Measurements from ENCODE around the gene ITGA11.
A peak's percentile ranks its signal among the peaks of the same experiment; 100 is the strongest.

The ITGA11 gene

GRCh38 chr15:68274201-68274848, 157.6 kb downstream of the ITGA11 start:
- no peaks in the 10 kb centered on the region for H3K27me3 ChIP-seq (ENCODE audit: low read depth, low read length)
- no peak overlapping the region for H3K4me3 ChIP-seq (ENCODE audit: low read depth in 1 of 2, low read length in 2 of 2)
- no peaks in the 10 kb centered on the region for H3K9me3 ChIP-seq (ENCODE audit: control insufficient read depth in 1 of 2, low read length in 2 of 2)
- peaks cover 0 to 12% of the 10 kb centered on the region in 2 donors for H3K36me3 ChIP-seq (ENCODE audit: control insufficient read depth in 1 of 2, insufficient read depth in 2 of 2, low read length in 2 of 2)
- H3K4me1 ChIP-seq (ENCODE audit: control insufficient read depth in 1 of 2, insufficient read depth in 2 of 2, low read length in 2 of 2) = peaks cover 10% of the 10 kb centered on the region in 2 donors
- H3K27ac ChIP-seq (ENCODE audit: low read length) = peak overlapping the region; percentile 99

- H3K27ac ChIP-seq (ENCODE audit: low read length) = peak overlapping the region; percentile 89
- H3K4me1 ChIP-seq (ENCODE audit: control insufficient read depth in 1 of 2, insufficient read depth in 2 of 2, low read length in 2 of 2) = peaks cover 10% of the 10 kb centered on the region in 2 donors
- no peaks in the 10 kb centered on the region for H3K27me3 ChIP-seq (ENCODE audit: low read depth, low read length)
Measured at GRCh38 chr15:68272721-68273271, 159.2 kb downstream of the ITGA11 start.

GRCh38 chr15:68271854-68272471, 160.0 kb downstream of the ITGA11 start:
- Histone ChIP-seq H3K27me3 (ENCODE audit: low read depth, low read length) (no peaks in the 10 kb centered on the region), H3K36me3 (ENCODE audit: control insufficient read depth in 1 of 2, insufficient read depth in 2 of 2, low read length in 2 of 2) (no peaks in the 10 kb centered on the region), H3K9me3 (ENCODE audit: control insufficient read depth in 1 of 2, low read length in 2 of 2) (no peaks in the 10 kb centered on the region), H3K4me3 (ENCODE audit: low read depth in 1 of 2, low read length in 2 of 2) (peak overlapping the region; percentile 4 to 37), H3K4me1 (ENCODE audit: control insufficient read depth in 1 of 2, insufficient read depth in 2 of 2, low read length in 2 of 2) (peaks cover 10% of the 10 kb centered on the region in 2 donors), H3K27ac (ENCODE audit: low read length) (peak overlapping the region; percentile 89)

More at GRCh38 chr15:68272721-68273271, 159.2 kb downstream of the ITGA11 start:
- Histone ChIP-seq H3K36me3 (ENCODE audit: control insufficient read depth in 1 of 2, insufficient read depth in 2 of 2, low read length in 2 of 2) (peaks cover 0 to 5% of the 10 kb centered on the region in 2 donors), H3K9me3 (ENCODE audit: control insufficient read depth in 1 of 2, low read length in 2 of 2) (no peaks in the 10 kb centered on the region), H3K4me3 (ENCODE audit: low read depth in 1 of 2, low read length in 2 of 2) (peak overlapping the region in 1 of 2 donors; percentile 37)

GRCh38 chr15:68268405-68268804, 163.6 kb downstream of the ITGA11 start:
- H3K27me3 ChIP-seq (ENCODE audit: low read depth, low read length) = no peaks in the 10 kb centered on the region
- no peak overlapping the region for H3K4me3 ChIP-seq (ENCODE audit: low read depth in 1 of 2, low read length in 2 of 2)
- H3K27ac ChIP-seq (ENCODE audit: low read length) = no peak overlapping the region
- H3K4me1 ChIP-seq (ENCODE audit: control insufficient read depth in 1 of 2, insufficient read depth in 2 of 2, low read length in 2 of 2) = no peaks in the 10 kb centered on the region
- H3K36me3 ChIP-seq (ENCODE audit: control insufficient read depth in 1 of 2, insufficient read depth in 2 of 2, low read length in 2 of 2) = no peaks in the 10 kb centered on the region
- no peaks in the 10 kb centered on the region for H3K9me3 ChIP-seq (ENCODE audit: control insufficient read depth in 1 of 2, low read length in 2 of 2)

- H3K27me3 ChIP-seq (ENCODE audit: low read depth, low read length) = no peaks in the 10 kb centered on the region
- H3K4me1 ChIP-seq (ENCODE audit: control insufficient read depth in 1 of 2, insufficient read depth in 2 of 2, low read length in 2 of 2) = no peaks in the 10 kb centered on the region
- no peak overlapping the region for H3K27ac ChIP-seq (ENCODE audit: low read length)
Measured at GRCh38 chr15:68265674-68266073, 166.3 kb downstream of the ITGA11 start.

GRCh38 chr15:68265081-68265480, 166.9 kb downstream of the ITGA11 start:
- Histone ChIP-seq H3K4me3 (ENCODE audit: low read depth in 1 of 2, low read length in 2 of 2) (no peak overlapping the region), H3K9me3 (ENCODE audit: control insufficient read depth in 1 of 2, low read length in 2 of 2) (no peaks in the 10 kb centered on the region), H3K36me3 (ENCODE audit: control insufficient read depth in 1 of 2, insufficient read depth in 2 of 2, low read length in 2 of 2) (no peaks in the 10 kb centered on the region), H3K4me1 (ENCODE audit: control insufficient read depth in 1 of 2, insufficient read depth in 2 of 2, low read length in 2 of 2) (no peaks in the 10 kb centered on the region), H3K27me3 (ENCODE audit: low read depth, low read length) (no peaks in the 10 kb centered on the region), H3K27ac (ENCODE audit: low read length) (no peak overlapping the region)

More at GRCh38 chr15:68265674-68266073, 166.3 kb downstream of the ITGA11 start:
- Histone ChIP-seq H3K9me3 (ENCODE audit: control insufficient read depth in 1 of 2, low read length in 2 of 2) (no peaks in the 10 kb centered on the region), H3K4me3 (ENCODE audit: low read depth in 1 of 2, low read length in 2 of 2) (no peak overlapping the region), H3K36me3 (ENCODE audit: control insufficient read depth in 1 of 2, insufficient read depth in 2 of 2, low read length in 2 of 2) (no peaks in the 10 kb centered on the region)

GRCh38 chr15:68264282-68264681, 167.7 kb downstream of the ITGA11 start:
- Histone ChIP-seq H3K4me1 (ENCODE audit: control insufficient read depth in 1 of 2, insufficient read depth in 2 of 2, low read length in 2 of 2) (no peaks in the 10 kb centered on the region), H3K36me3 (ENCODE audit: control insufficient read depth in 1 of 2, insufficient read depth in 2 of 2, low read length in 2 of 2) (no peaks in the 10 kb centered on the region), H3K27me3 (ENCODE audit: low read depth, low read length) (no peaks in the 10 kb centered on the region), H3K9me3 (ENCODE audit: control insufficient read depth in 1 of 2, low read length in 2 of 2) (no peaks in the 10 kb centered on the region), H3K27ac (ENCODE audit: low read length) (no peak overlapping the region), H3K4me3 (ENCODE audit: low read depth in 1 of 2, low read length in 2 of 2) (no peak overlapping the region)

- Histone ChIP-seq H3K4me1 (ENCODE audit: control insufficient read depth in 1 of 2, insufficient read depth in 2 of 2, low read length in 2 of 2) (no peaks in the 10 kb centered on the region), H3K27me3 (ENCODE audit: low read depth, low read length) (no peaks in the 10 kb centered on the region), H3K4me3 (ENCODE audit: low read depth in 1 of 2, low read length in 2 of 2) (no peak overlapping the region), H3K36me3 (ENCODE audit: control insufficient read depth in 1 of 2, insufficient read depth in 2 of 2, low read length in 2 of 2) (no peaks in the 10 kb centered on the region), H3K9me3 (ENCODE audit: control insufficient read depth in 1 of 2, low read length in 2 of 2) (no peaks in the 10 kb centered on the region), H3K27ac (ENCODE audit: low read length) (no peak overlapping the region)
Measured at GRCh38 chr15:68262514-68263356, 169.2 kb downstream of the ITGA11 start.

- H3K27ac ChIP-seq (ENCODE audit: low read length) = no peak overlapping the region
- no peaks in the 10 kb centered on the region for H3K36me3 ChIP-seq (ENCODE audit: control insufficient read depth in 1 of 2, insufficient read depth in 2 of 2, low read length in 2 of 2)
- H3K4me3 ChIP-seq (ENCODE audit: low read depth in 1 of 2, low read length in 2 of 2) = no peak overlapping the region
- no peaks in the 10 kb centered on the region for H3K9me3 ChIP-seq (ENCODE audit: control insufficient read depth in 1 of 2, low read length in 2 of 2)
- H3K4me1 ChIP-seq (ENCODE audit: control insufficient read depth in 1 of 2, insufficient read depth in 2 of 2, low read length in 2 of 2) = peaks cover 0 to 3% of the 10 kb centered on the region in 2 donors
- no peaks in the 10 kb centered on the region for H3K27me3 ChIP-seq (ENCODE audit: low read depth, low read length)
Measured at GRCh38 chr15:68261980-68262379, 170.0 kb downstream of the ITGA11 start.

GRCh38 chr15:68261241-68261640, 170.7 kb downstream of the ITGA11 start:
- H3K4me1 ChIP-seq (ENCODE audit: control insufficient read depth in 1 of 2, insufficient read depth in 2 of 2, low read length in 2 of 2) = peaks cover 0 to 3% of the 10 kb centered on the region in 2 donors
- H3K27ac ChIP-seq (ENCODE audit: low read length) = no peak overlapping the region

GRCh38 chr15:68259883-68260282, 172.1 kb downstream of the ITGA11 start:
- Histone ChIP-seq H3K27ac (ENCODE audit: low read length) (no peak overlapping the region), H3K4me3 (ENCODE audit: low read depth in 1 of 2, low read length in 2 of 2) (no peak overlapping the region), H3K9me3 (ENCODE audit: control insufficient read depth in 1 of 2, low read length in 2 of 2) (no peaks in the 10 kb centered on the region), H3K27me3 (ENCODE audit: low read depth, low read length) (no peaks in the 10 kb centered on the region), H3K4me1 (ENCODE audit: control insufficient read depth in 1 of 2, insufficient read depth in 2 of 2, low read length in 2 of 2) (peaks cover 0 to 3% of the 10 kb centered on the region in 2 donors), H3K36me3 (ENCODE audit: control insufficient read depth in 1 of 2, insufficient read depth in 2 of 2, low read length in 2 of 2) (no peaks in the 10 kb centered on the region)

More at GRCh38 chr15:68261241-68261640, 170.7 kb downstream of the ITGA11 start:
- no peaks in the 10 kb centered on the region for H3K9me3 ChIP-seq (ENCODE audit: control insufficient read depth in 1 of 2, low read length in 2 of 2)
- no peaks in the 10 kb centered on the region for H3K36me3 ChIP-seq (ENCODE audit: control insufficient read depth in 1 of 2, insufficient read depth in 2 of 2, low read length in 2 of 2)
- H3K27me3 ChIP-seq (ENCODE audit: low read depth, low read length) = no peaks in the 10 kb centered on the region
- H3K4me3 ChIP-seq (ENCODE audit: low read depth in 1 of 2, low read length in 2 of 2) = no peak overlapping the region
